ENCODE results near the gene AGFG1.
"Not testable (repeated sequence)": the region's sequence is repeated elsewhere in the genome, so short reads cannot be mapped to it uniquely, and the experiment has no call there.

The AGFG1 gene

GRCh38 chr2:227503433-227504406 lies 31.8 kb downstream of the AGFG1 start:
- no peak for DNase-seq

GRCh38 chr2:227504700-227505099 lies 32.7 kb downstream of the AGFG1 start:
- DNase-seq = no peak

GRCh38 chr2:227506456-227506855 lies 34.5 kb downstream of the AGFG1 start:
- DNase-seq = no peak

GRCh38 chr2:227507963-227508362 lies 36.0 kb downstream of the AGFG1 start:
- no peak for DNase-seq

GRCh38 chr2:227509076-227509475 lies 37.1 kb downstream of the AGFG1 start:
- no peak for DNase-seq

GRCh38 chr2:227509824-227510619 lies 38.1 kb downstream of the AGFG1 start:
- no peak for DNase-seq

GRCh38 chr2:227510620-227510958 lies 38.6 kb downstream of the AGFG1 start:
- DNase-seq = no peak

- no peak for DNase-seq
Observed at GRCh38 chr2:227511239-227511930, 39.4 kb downstream of the AGFG1 start.

- DNase-seq = no peak
Observed at GRCh38 chr2:227511955-227512354, 40.0 kb downstream of the AGFG1 start.

GRCh38 chr2:227513113-227513512 lies 41.2 kb downstream of the AGFG1 start:
- DNase-seq = no peak

- no peak for DNase-seq
Observed at GRCh38 chr2:227515742-227516141, 43.8 kb downstream of the AGFG1 start.

GRCh38 chr2:227517724-227518123 lies 45.8 kb downstream of the AGFG1 start:
- no peak for DNase-seq

- not testable (repeated sequence) for DNase-seq
Observed at GRCh38 chr2:227518278-227518865, 46.4 kb downstream of the AGFG1 start.

- not testable (repeated sequence) for DNase-seq
Observed at GRCh38 chr2:227521178-227521577, 49.2 kb downstream of the AGFG1 start.

- DNase-seq = no peak
Observed at GRCh38 chr2:227524665-227525064, 52.7 kb downstream of the AGFG1 start.

GRCh38 chr2:227527351-227527750 lies 55.4 kb downstream of the AGFG1 start:
- DNase-seq = no peak

GRCh38 chr2:227528803-227529202 lies 56.8 kb downstream of the AGFG1 start:
- DNase-seq = no peak

GRCh38 chr2:227529871-227530270 lies 57.9 kb downstream of the AGFG1 start:
- no peak for DNase-seq

GRCh38 chr2:227534714-227535113 lies 62.8 kb downstream of the AGFG1 start:
- DNase-seq = no peak

GRCh38 chr2:227536445-227536844 lies 64.5 kb downstream of the AGFG1 start:
- no peak for DNase-seq

GRCh38 chr2:227539465-227539956 lies 67.6 kb downstream of the AGFG1 start:
- no peak for DNase-seq

- not testable (repeated sequence) for DNase-seq
Observed at GRCh38 chr2:227540352-227540751, 68.4 kb downstream of the AGFG1 start.

- DNase-seq = no peak
Observed at GRCh38 chr2:227545990-227546389, 74.0 kb downstream of the AGFG1 start.
